Measurements from ENCODE around the gene SUPT20HL2. TPM values are rescaled to one million over a fixed set of nuclear protein-coding genes. Genes with fewer than 3 reads are reported as not detected.

SUPT20HL2 gene
- total and polyA plus RNA-seq, 2 of the 8 experiments (the other 6 are each of a cell fraction or from before 2014, with no cell fraction given) = not detected

GRCh38 chrX:24360272-24360671, 46.4 kb upstream of the SUPT20HL2 start, which contains the start of gene SUPT20HL1:
SUPT20HL1 (plus strand) TSS chrX:24360639; CDS start chrX:24362761, 2,122 bp downstream.
- Histone ChIP-seq H3K79me2 (ENCODE audit: control insufficient read depth in 1 of 2, insufficient read depth in 2 of 2, low read length in 2 of 2) (no peaks in the 10 kb centered on the region), H3K27ac (ENCODE audit: low read depth, low read length) (no peak within 1 kb of the TSS), H2BK120ac (replicated peaks; ENCODE audit: low read depth, low read length) (no peak within 1 kb of the TSS), H3K23me2 (ENCODE audit: low read depth, low read length) (no peaks in the 10 kb centered on the region), H3K14ac (ENCODE audit: insufficient read length) (no peak within 1 kb of the TSS), H3K9me3 (ENCODE audit: insufficient read depth in 2 of 2, low read depth in 1 of 2, low read length in 1 of 2) (no peaks in the 10 kb centered on the region), H3K56ac (replicated peaks; ENCODE audit: insufficient read length, low read depth, low read length) (no peak within 1 kb of the TSS), H3K4me3 (ENCODE audit: extremely low read depth in 1 of 4, insufficient read depth in 2 of 4, low read depth in 3 of 4, low read length in 4 of 4) (no peak within 1 kb of the TSS), H2AFZ (ENCODE audit: low read length) (no peak within 1 kb of the TSS), H2BK15ac (ENCODE audit: low read length) (no peak within 1 kb of the TSS), H2BK20ac (ENCODE audit: low read length) (no peak within 1 kb of the TSS), H3K23ac (ENCODE audit: insufficient read length) (no peak within 1 kb of the TSS), H3K9ac (replicated peaks in 1 of 4; ENCODE audit: extremely low read depth in 1 of 4, low read depth in 3 of 4, low read length in 3 of 4) (no peak within 1 kb of the TSS), H3K27me3 (replicated peaks in 1 of 4; ENCODE audit: control insufficient read depth in 3 of 4, extremely low read depth in 1 of 4, insufficient read depth in 3 of 4, low read length in 3 of 4) (no peaks in the 10 kb centered on the region), H4K20me1 (replicated peaks in 1 of 2; ENCODE audit: control insufficient read depth in 1 of 2, insufficient read depth in 2 of 2, low read length in 2 of 2) (no peaks in the 10 kb centered on the region), H3K79me1 (ENCODE audit: low read depth, low read length) (no peaks in the 10 kb centered on the region), H3K36me3 (ENCODE audit: control insufficient read depth in 2 of 4, insufficient read depth in 4 of 4, low read length in 3 of 4) (no peaks in the 10 kb centered on the region), H4K8ac (ENCODE audit: extremely low read depth, insufficient read depth, low read length) (no peak within 1 kb of the TSS), H2BK12ac (ENCODE audit: low read depth, low read length) (no peak within 1 kb of the TSS; the same call in 1 of the 2 replicates), H4K91ac (replicated peaks; ENCODE audit: insufficient read length, low read length) (no peak within 1 kb of the TSS), H3K18ac (ENCODE audit: extremely low read depth, low read length) (no peak within 1 kb of the TSS), H2AK5ac (ENCODE audit: low read depth, low read length) (no peak within 1 kb of the TSS), H3K4me1 (replicated peaks in 1 of 4; ENCODE audit: control insufficient read depth in 3 of 4, insufficient read depth in 4 of 4, low read length in 3 of 4) (no peaks in the 10 kb centered on the region), H3K4ac (replicated peaks; ENCODE audit: insufficient read length, low read depth, low read length) (no peak within 1 kb of the TSS), H2BK5ac (ENCODE audit: low read depth, low read length) (no peak within 1 kb of the TSS), H4K5ac (ENCODE audit: insufficient read length, low read depth, low read length) (no peak within 1 kb of the TSS), H3K4me2 (ENCODE audit: insufficient read depth in 1 of 2, low read depth in 2 of 2, low read length in 2 of 2) (no peak within 1 kb of the TSS)
- POLR2A ChIA-PET (ENCODE audit: partially characterized antibody) = no interaction called here
- 76% methylated on average over 3 of the region's 3 CpGs; no CpG with 5 or more reads in 1 of the 2 experiments for WGBS, 2 experiments (ENCODE audit: extremely low coverage in 1 of 2, insufficient coverage in 1 of 2, insufficient read length in 1 of 2, insufficient replicate concordance in 2 of 2, low coverage in 1 of 2, low lambda C conversion rate in 2 of 2, missing lambda C conversion rate in 1 of 2)
- no peak for DNase-seq (ENCODE audit: low read depth in 1 of 2, low spot score in 2 of 2)
- CTCF ChIA-PET (ENCODE audit: partially characterized antibody) = no interaction called here
- no peak for TF ChIP-seq CEBPB (IDR thresholded peaks at IDR 0.05; ENCODE audit: low read depth, low read length)
- no peak for TF ChIP-seq YY1 (IDR thresholded peaks at IDR 0.05; ENCODE audit: low read depth, low read length)
- no peak for TF ChIP-seq EP300 (IDR thresholded peaks at IDR 0.05; ENCODE audit: borderline replicate concordance in 1 of 2, low read depth in 2 of 2, low read length in 2 of 2)
- TF ChIP-seq BACH1 (IDR thresholded peaks at IDR 0.05; ENCODE audit: low read length) = no peak
- no peak for TF ChIP-seq RNF2 (IDR thresholded peaks at IDR 0.05; ENCODE audit: borderline replicate concordance, low read depth, low read length, missing control alignments, poor library complexity, severe bottlenecking)
- no peak for TF ChIP-seq KDM4A (IDR thresholded peaks at IDR 0.05; ENCODE audit: low read depth, low read length, severe bottlenecking)
- no peak for TF ChIP-seq TEAD4 (IDR thresholded peaks at IDR 0.05; ENCODE audit: low read depth, low read length)
- TF ChIP-seq SIRT6 (IDR thresholded peaks at IDR 0.05; ENCODE audit: low read length) = no peak
- TF ChIP-seq NRF1 (IDR thresholded peaks at IDR 0.05; ENCODE audit: low read depth, low read length) = no peak
- no peak for TF ChIP-seq MAFK (IDR thresholded peaks at IDR 0.05; ENCODE audit: low read depth, low read length)
- FAIRE-seq = no peak
